Upper lobe of left lung (tissue), 4 donors: ENCODE results near the gene ZNF563.

Source experiments
- CTCF ChIP-seq, 6 experiments: fragments of 450-650 bp in 4 of 6; fragments of 200-600 bp in 2 of 6; sonication (generic) in 2 of 6; IDR thresholded peaks; one replicate each; pipeline ENCODE4 v1.5.1; 2016 to 2019; ENCODE audit warnings: antibody characterized with exemption in 6 of 6
- POLR2A ChIP-seq, 4 donors: fragments of 450-650 bp; IDR thresholded peaks; one replicate each; pipeline ENCODE4 v1.5.1; 2016 to 2017; ENCODE audit warnings: antibody characterized with exemption in 4 of 4, mild to moderate bottlenecking in 2 of 4
- POLR2AphosphoS5 ChIP-seq, 2 donors: sonication (generic); formaldehyde crosslinking; IDR thresholded peaks; one replicate each; pipeline ENCODE4 v1.5.1; 2017; ENCODE audit warnings: antibody characterized with exemption in 2 of 2

GRCh38 chr19:12380444-12380737 lies 47.0 kb upstream of the ZNF563 start:
- TF ChIP-seq CTCF (IDR thresholded peaks at IDR 0.05) (no peak), POLR2A (IDR thresholded peaks at IDR 0.05) (no peak), POLR2AphosphoS5 (IDR thresholded peaks at IDR 0.05) (no peak)
